Middle frontal gyrus (tissue), 1 donor: ENCODE data around the gene SCRT2.

Experiments used
- DNase-seq: peaks from one replicate; pipeline ENCODE4 v3.0.0-alpha.2; 2015; ENCODE audit warnings: low spot score; ENCODE audit errors: extremely low spot score

SCRT2 gene

DNA sequence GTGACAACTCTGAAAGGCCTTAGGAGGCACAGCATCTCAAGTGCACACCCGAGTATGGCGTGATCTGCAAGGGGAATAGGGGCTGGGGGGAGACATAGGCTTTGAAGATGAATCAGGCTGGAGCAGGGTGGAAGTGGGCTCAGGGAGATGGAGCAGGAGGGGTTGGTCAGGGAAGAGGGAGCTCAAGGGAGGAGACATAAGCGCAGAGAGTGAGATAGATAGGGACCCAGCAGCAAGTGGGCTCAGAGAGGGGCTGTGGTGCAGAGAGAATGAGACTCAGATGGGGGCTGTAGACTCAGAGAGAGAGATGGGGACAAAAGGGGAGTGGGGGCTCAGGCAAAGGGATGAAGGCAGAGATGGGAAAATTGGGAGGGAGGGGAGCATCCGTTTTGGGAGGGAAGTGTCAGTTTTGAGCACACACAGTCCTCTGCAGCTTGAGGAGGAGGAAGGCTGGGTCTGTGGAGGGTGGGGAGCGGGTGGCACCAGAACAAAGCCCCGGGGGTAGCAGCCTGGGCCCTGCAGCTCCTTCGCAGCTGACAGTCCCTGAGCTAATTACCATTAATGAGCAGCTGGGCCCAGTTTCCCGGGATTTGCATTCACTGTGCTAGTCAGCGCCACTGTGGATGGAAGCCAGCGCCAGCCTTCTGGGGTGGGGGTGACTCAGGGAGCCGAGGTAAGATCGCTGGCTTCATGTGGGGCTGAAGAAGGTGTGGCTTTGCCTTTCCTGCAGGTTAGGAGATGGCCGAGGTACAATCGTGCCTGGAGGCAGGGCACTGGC is 41.3 kb downstream of the SCRT2 start:
- no peak for DNase-seq

- no peak for DNase-seq
These were observed 44.5 kb downstream of the SCRT2 start for GRCh38 chr20:631101-631500.

DNA sequence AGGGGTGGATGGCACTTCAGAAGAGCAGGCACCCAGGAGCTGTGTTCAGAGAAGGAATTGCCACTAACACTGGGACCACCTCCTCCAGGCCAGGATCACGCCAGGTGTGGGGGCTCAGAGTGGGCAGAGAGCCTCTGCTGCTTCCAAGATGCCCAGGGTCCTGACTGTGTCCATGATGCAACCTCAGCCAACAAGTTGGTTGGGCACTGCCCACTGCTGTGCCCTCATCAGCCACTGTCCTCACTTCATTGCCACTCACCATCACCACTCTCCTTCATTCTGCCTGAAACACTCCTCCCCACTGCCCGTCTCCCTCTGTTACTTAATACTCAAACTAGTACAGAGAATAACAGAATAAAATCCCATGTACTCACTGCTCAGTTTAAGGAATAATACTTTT is 49.0 kb downstream of the SCRT2 start:
- DNase-seq = no peak

GRCh38 chr20:625360-625932 is 50.2 kb downstream of the SCRT2 start:
- no peak for DNase-seq

GRCh38 chr20:623704-624103 is 51.9 kb downstream of the SCRT2 start:
- no peak for DNase-seq

DNA sequence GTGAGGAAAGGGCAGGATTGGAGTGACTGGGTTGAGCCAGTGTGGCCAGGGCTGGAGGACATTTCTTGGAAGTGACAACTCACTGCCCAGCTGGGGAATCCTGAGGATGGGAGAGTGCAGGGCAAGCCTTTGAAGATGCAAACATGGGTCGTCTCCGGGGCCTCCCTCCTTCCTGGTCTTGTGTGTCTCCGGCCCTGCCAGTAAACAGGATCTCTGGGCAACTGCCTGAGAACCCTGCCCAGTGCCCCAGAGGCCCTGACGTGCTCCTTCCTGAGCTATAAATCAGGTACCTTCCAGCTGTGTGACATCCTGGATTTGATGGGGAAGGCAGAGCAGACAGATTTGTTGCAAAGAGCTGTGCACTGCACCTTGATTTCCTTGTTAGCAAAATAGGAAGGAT is 52.6 kb downstream of the SCRT2 start:
- DNase-seq = no peak

DNA sequence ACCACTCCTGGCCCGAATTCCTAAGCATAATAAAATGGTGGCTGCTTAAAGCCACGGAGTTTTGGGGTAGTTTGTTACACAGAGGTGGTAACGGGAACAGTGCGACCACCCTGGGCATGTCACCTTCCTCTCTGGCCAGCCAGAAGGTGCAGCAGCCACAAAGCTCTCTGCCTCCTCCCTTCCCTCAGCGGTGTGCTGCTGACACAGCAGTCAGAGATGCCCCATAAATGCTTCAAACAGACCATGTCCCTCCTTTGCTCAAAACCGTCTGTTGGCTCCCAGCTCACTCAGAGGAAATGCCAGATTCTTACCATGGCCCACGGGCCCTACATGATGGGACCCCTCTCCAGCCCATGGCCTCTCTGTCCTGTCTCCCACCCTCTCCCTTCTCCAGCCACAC is 53.4 kb downstream of the SCRT2 start:
- no peak for DNase-seq

DNA sequence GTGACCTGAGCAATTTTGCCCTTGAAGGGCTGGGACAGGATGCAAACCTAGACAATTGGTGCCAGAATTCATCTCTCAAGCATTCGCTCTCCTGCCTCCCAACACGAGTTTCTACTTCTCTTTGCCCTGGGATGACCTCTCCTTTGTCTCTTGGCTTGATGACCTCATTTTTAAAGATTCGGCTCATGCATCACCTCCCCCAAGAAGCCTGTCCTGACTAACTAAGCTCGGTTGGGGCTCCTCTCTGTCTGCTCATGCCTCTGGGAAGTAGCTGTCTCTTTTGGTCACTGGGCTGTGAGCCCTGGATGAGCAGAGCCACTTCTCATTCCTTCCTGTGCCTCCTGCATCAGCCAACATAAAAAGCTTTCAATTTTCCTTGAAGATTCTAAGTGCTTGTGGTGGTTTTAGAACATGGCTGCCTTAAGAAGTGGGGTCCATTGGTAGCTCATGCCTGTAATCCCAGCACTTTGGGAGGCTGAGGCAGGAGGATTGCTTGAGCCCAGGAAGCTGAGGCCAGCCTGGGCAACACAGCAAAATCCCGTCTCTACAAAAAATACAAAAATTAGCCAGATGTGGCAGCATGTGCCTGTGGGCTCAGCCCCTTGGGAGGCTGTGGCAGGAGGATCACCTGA is 54.4 kb downstream of the SCRT2 start:
- DNase-seq = no peak

- no peak for DNase-seq
These were observed 55.4 kb downstream of the SCRT2 start for GRCh38 chr20:620246-620645.

GRCh38 chr20:618980-619379 is 56.6 kb downstream of the SCRT2 start:
- no peak for DNase-seq

DNA sequence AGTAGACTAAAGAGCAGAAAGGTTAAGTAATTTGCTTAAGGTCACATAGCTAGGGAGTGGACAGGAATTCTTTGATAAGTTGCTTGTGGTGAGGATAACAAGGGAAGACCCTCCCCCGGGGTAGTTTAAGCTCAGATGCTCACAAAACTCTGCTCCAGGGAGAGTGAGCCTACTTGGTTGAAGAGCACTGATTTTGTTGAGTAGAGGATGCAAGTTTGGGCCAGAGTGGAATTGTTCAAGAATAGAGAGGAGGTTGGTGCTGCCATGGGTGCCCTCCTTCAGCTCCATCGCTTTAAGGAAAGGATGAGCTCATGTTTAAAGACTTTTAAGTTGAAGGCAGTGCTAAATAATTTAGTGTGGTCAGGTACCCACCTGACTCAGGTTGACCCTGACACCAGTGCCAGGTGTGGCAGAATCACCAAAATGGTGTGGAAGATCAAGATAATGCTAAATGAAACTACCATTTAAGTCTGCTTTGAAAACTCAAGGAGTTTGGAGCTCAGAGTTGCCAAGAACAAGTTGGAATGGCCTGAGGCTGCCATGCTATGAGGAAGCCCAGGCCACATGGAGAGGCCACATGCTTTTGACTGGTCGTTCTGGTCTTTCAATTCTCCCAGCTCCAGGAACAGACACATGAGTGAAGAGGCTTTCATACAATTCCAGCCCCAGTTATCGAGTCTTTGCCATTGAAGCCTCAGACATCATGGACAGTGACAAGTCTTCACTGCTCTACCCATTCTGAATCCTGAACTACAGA is 57.5 kb downstream of the SCRT2 start:
- no peak for DNase-seq

DNA sequence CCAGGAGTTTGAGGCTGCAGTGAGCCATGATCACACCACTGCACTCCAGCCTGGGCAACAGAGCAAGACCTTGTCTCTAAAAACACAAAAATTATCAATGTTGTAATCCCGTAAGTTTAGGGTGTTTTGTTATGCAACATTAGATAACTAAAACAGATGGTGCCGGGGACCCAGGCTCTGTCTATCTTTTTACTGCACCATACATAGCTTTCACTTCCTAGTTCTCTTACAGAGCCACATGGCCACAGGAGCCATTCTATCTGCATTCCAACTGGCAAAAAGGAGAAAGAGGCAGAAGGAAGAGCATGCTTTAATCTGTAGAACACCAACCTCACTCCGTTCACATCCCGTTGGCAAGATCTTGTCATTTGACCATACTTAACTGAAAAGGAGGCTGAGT is 60.1 kb downstream of the SCRT2 start:
- DNase-seq = no peak

GRCh38 chr20:611843-612185 is 63.8 kb downstream of the SCRT2 start:
- no peak for DNase-seq
